Measurements from ENCODE around the gene USP36. TPM values are rescaled to one million over a fixed set of nuclear protein-coding genes. Genes with fewer than 3 reads are reported as not detected.

The USP36 gene
- total and polyA plus RNA-seq, 9 of the 15 experiments (the other 6 are each of a cell fraction or from before 2014, with no cell fraction given) = 6.4 to 72.8 (median 22.5) TPM

DNA sequence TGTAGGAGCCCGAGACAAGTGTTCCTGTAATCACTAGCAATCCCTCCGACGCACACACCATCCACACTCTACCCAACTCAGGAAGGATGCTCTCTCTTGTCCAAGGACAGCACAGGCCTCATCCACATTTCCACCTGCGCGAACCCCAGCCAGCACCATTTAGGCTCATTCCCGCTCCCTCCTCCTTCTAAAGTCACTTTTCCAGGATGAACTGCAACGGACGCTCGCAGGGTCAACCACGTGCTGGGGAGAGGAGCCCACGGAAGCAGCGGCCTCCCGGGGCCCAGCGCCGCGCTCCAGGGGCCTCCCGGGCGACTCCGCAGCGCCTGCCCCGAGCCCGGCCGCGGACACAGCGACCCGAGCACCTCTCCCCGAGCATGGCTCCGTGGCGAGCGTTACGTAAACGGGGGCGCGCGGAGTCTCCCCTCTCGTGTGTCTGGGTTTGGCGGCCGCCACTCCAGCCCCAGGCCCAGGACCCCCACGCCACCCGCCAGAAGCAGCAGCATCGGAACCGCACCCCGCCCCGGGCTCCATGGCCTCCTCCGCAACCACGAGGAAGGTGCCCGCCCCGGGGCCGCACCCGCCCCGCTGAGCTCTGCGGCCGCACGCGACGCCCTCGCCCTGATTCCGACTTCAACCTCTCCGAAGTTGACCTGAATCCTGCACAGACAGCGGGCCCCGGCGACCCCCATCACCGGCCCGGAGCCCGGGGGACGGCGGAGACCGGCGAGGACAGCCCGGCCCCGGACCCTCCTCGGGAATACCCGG, 668 bp downstream of the USP36 start (continued):
- TF ChIP-seq EP400 (IDR thresholded peaks at IDR 0.05) (peak; percentile 51; the same call in 1 of the 2 replicates), YY1 (IDR thresholded peaks at IDR 0.05; ENCODE audit: borderline replicate concordance in 1 of 3, control insufficient read depth in 1 of 3, extremely low read depth in 1 of 3, insufficient read depth in 3 of 3, insufficient read length in 1 of 3, insufficient replicate concordance in 2 of 3, low read depth in 1 of 3, low read length in 2 of 3) (peak in 2 of 3 experiments; percentile 33 to 40), MTA2 (IDR thresholded peaks at IDR 0.05; ENCODE audit: low read depth) (no peak), TEAD1 (CRISPR knock-in tag; IDR thresholded peaks at IDR 0.05) (no peak; a peak in 1 of 4 replicates), ZNF282 (CRISPR knock-in tag; IDR thresholded peaks at IDR 0.05) (no peak), CHD2 (IDR thresholded peaks at IDR 0.05; ENCODE audit: low read depth, low read length) (no peak), NFXL1 (CRISPR knock-in tag; IDR thresholded peaks at IDR 0.05) (no peak), BHLHE40 (IDR thresholded peaks at IDR 0.05; ENCODE audit: low read length) (peak; percentile 41; the same call in 1 of the 2 replicates), RBM34 (IDR thresholded peaks at IDR 0.05; ENCODE audit: borderline replicate concordance, insufficient read depth, low read length) (peak; percentile 69; the same call in 1 of the 2 replicates), ZNF695 (CRISPR knock-in tag; IDR thresholded peaks at IDR 0.05) (no peak)
- TF ChIP-seq, protein P1, sequence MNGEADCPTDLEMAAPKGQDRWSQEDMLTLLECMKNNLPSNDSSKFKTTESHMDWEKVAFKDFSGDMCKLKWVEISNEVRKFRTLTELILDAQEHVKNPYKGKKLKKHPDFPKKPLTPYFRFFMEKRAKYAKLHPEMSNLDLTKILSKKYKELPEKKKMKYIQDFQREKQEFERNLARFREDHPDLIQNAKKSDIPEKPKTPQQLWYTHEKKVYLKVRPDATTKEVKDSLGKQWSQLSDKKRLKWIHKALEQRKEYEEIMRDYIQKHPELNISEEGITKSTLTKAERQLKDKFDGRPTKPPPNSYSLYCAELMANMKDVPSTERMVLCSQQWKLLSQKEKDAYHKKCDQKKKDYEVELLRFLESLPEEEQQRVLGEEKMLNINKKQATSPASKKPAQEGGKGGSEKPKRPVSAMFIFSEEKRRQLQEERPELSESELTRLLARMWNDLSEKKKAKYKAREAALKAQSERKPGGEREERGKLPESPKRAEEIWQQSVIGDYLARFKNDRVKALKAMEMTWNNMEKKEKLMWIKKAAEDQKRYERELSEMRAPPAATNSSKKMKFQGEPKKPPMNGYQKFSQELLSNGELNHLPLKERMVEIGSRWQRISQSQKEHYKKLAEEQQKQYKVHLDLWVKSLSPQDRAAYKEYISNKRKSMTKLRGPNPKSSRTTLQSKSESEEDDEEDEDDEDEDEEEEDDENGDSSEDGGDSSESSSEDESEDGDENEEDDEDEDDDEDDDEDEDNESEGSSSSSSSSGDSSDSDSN (IDR thresholded peaks at IDR 0.05; ENCODE audit: borderline replicate concordance in 1 of 2, low read depth in 2 of 2, low read length in 2 of 2) = 0 out of 4 replicates have a peak, but pooled peaks have one; percentile 1 to 28
- TF ChIP-seq, protein P2, sequence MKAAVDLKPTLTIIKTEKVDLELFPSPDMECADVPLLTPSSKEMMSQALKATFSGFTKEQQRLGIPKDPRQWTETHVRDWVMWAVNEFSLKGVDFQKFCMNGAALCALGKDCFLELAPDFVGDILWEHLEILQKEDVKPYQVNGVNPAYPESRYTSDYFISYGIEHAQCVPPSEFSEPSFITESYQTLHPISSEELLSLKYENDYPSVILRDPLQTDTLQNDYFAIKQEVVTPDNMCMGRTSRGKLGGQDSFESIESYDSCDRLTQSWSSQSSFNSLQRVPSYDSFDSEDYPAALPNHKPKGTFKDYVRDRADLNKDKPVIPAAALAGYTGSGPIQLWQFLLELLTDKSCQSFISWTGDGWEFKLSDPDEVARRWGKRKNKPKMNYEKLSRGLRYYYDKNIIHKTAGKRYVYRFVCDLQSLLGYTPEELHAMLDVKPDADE (conservative IDR thresholded peaks at IDR 0.05; ENCODE audit: control insufficient read depth, low read depth, low read length) = 0 out of 2 replicates have a peak, but pooled peaks have one; percentile 22
- TF ChIP-seq, protein P3, sequence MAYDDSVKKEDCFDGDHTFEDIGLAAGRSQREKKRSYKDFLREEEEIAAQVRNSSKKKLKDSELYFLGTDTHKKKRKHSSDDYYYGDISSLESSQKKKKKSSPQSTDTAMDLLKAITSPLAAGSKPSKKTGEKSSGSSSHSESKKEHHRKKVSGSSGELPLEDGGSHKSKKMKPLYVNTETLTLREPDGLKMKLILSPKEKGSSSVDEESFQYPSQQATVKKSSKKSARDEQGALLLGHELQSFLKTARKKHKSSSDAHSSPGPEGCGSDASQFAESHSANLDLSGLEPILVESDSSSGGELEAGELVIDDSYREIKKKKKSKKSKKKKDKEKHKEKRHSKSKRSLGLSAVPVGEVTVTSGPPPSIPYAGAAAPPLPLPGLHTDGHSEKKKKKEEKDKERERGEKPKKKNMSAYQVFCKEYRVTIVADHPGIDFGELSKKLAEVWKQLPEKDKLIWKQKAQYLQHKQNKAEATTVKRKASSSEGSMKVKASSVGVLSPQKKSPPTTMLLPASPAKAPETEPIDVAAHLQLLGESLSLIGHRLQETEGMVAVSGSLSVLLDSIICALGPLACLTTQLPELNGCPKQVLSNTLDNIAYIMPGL (CRISPR knock-in tag; IDR thresholded peaks at IDR 0.05) = peak; percentile 75; the same call in 1 of the 2 replicates
- TF ChIP-seq, protein P4, sequence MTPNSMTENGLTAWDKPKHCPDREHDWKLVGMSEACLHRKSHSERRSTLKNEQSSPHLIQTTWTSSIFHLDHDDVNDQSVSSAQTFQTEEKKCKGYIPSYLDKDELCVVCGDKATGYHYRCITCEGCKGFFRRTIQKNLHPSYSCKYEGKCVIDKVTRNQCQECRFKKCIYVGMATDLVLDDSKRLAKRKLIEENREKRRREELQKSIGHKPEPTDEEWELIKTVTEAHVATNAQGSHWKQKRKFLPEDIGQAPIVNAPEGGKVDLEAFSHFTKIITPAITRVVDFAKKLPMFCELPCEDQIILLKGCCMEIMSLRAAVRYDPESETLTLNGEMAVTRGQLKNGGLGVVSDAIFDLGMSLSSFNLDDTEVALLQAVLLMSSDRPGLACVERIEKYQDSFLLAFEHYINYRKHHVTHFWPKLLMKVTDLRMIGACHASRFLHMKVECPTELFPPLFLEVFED (CRISPR knock-in tag; conservative IDR thresholded peaks at IDR 0.05) = 0 out of 2 replicates have a peak, but pooled peaks have one; percentile 16
- TF ChIP-seq, protein P5, sequence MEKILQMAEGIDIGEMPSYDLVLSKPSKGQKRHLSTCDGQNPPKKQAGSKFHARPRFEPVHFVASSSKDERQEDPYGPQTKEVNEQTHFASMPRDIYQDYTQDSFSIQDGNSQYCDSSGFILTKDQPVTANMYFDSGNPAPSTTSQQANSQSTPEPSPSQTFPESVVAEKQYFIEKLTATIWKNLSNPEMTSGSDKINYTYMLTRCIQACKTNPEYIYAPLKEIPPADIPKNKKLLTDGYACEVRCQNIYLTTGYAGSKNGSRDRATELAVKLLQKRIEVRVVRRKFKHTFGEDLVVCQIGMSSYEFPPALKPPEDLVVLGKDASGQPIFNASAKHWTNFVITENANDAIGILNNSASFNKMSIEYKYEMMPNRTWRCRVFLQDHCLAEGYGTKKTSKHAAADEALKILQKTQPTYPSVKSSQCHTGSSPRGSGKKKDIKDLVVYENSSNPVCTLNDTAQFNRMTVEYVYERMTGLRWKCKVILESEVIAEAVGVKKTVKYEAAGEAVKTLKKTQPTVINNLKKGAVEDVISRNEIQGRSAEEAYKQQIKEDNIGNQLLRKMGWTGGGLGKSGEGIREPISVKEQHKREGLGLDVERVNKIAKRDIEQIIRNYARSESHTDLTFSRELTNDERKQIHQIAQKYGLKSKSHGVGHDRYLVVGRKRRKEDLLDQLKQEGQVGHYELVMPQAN (IDR thresholded peaks at IDR 0.05; ENCODE audit: borderline replicate concordance) = peak; percentile 46; the same call in 1 of the 2 replicates

Measured in K562 (cell line).